ENCODE data around the gene SIPA1L2. TPM values are rescaled to one million over a fixed set of nuclear protein-coding genes. Genes with fewer than 3 reads are reported as not detected.
A peak's percentile ranks its signal among the peaks of the same experiment; 100 is the strongest.

The SIPA1L2 gene
- total RNA-seq, 1 donor from 2014 or later = 81.4 TPM

- peaks cover 62% of the 10 kb centered on the region for H3K4me1 Mint-ChIP-seq
Measured at GRCh38 chr1:232598133-232598532, 31.8 kb downstream of the SIPA1L2 start.

GRCh38 chr1:232597721-232598120, 32.2 kb downstream of the SIPA1L2 start:
- no peak for DNase-seq (ENCODE audit: low spot score in 2 of 2, unreplicated experiment in 2 of 2)
- Mint-ChIP-seq H3K36me3 (peaks cover 3% of the 10 kb centered on the region), H3K4me1 (peaks cover 64% of the 10 kb centered on the region), H3K27ac (no peak overlapping the region), H3K27me3 (ENCODE audit: low read depth) (no peaks in the 10 kb centered on the region), H3K9me3 (no peaks in the 10 kb centered on the region), H3K4me3 (no peak overlapping the region)
- TF ChIP-seq CTCF (IDR thresholded peaks at IDR 0.05; ENCODE audit: unreplicated experiment) = no peak

More at GRCh38 chr1:232598133-232598532, 31.8 kb downstream of the SIPA1L2 start:
- no peak for DNase-seq (ENCODE audit: low spot score in 2 of 2, unreplicated experiment in 2 of 2)
- Mint-ChIP-seq H3K36me3 (peaks cover 5% of the 10 kb centered on the region), H3K27me3 (ENCODE audit: low read depth) (no peaks in the 10 kb centered on the region), H3K4me3 (no peak overlapping the region), H3K9me3 (peaks cover 3% of the 10 kb centered on the region), H3K27ac (no peak overlapping the region)
- TF ChIP-seq CTCF (IDR thresholded peaks at IDR 0.05; ENCODE audit: unreplicated experiment) = no peak

DNA sequence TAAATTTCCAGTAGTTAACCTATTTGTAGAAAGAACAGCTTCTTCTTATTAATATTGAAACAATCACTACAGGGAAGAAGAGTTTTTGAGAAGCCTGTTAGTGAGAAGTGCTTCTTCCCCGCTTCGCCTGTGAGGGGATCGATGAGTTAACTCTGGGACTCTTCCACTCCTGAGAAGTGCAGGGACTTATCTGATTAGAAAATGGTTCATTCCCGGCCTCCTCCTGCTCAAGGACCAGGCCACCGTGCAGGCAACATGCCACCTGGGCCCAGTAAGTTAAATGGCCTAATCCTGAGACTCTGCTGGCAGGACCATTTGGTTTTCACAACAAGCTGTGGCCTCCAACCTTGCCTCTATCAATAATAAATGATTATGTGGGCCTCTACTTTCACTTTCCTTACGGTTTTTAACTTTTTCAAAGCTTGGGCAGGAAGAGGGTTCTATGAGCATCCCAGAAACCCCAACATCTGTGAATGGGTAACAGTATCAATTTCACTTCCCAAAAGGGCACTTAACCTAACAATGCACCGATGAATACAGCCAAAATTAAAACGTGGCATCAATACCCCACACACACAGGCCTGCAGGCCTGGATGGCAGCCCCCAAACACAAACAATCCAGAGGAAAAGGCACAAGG, 33.1 kb downstream of the SIPA1L2 start:
- peak overlapping the region; percentile 48 for H3K27ac Mint-ChIP-seq
- no peak overlapping the region for H3K4me3 Mint-ChIP-seq
- no peak for TF ChIP-seq CTCF (IDR thresholded peaks at IDR 0.05; ENCODE audit: unreplicated experiment)
- no peaks in the 10 kb centered on the region for H3K27me3 Mint-ChIP-seq (ENCODE audit: low read depth)
- DNase-seq (ENCODE audit: low spot score in 2 of 2, unreplicated experiment in 2 of 2) = no peak
- H3K4me1 Mint-ChIP-seq = peaks cover 65% of the 10 kb centered on the region
- H3K9me3 Mint-ChIP-seq = no peaks in the 10 kb centered on the region
- H3K36me3 Mint-ChIP-seq = peaks cover under 1% of the 10 kb centered on the region

- H3K4me3 Mint-ChIP-seq = no peak overlapping the region
- TF ChIP-seq CTCF (IDR thresholded peaks at IDR 0.05; ENCODE audit: unreplicated experiment) = no peak
- peaks cover 56% of the 10 kb centered on the region for H3K4me1 Mint-ChIP-seq
- no peaks in the 10 kb centered on the region for H3K36me3 Mint-ChIP-seq
- H3K27me3 Mint-ChIP-seq (ENCODE audit: low read depth) = no peaks in the 10 kb centered on the region
- DNase-seq (ENCODE audit: low spot score in 2 of 2, unreplicated experiment in 2 of 2) = no peak
- no peaks in the 10 kb centered on the region for H3K9me3 Mint-ChIP-seq
- peak overlapping the region; percentile 20 for H3K27ac Mint-ChIP-seq
Measured at GRCh38 chr1:232594768-232595698, 34.9 kb downstream of the SIPA1L2 start.

DNA sequence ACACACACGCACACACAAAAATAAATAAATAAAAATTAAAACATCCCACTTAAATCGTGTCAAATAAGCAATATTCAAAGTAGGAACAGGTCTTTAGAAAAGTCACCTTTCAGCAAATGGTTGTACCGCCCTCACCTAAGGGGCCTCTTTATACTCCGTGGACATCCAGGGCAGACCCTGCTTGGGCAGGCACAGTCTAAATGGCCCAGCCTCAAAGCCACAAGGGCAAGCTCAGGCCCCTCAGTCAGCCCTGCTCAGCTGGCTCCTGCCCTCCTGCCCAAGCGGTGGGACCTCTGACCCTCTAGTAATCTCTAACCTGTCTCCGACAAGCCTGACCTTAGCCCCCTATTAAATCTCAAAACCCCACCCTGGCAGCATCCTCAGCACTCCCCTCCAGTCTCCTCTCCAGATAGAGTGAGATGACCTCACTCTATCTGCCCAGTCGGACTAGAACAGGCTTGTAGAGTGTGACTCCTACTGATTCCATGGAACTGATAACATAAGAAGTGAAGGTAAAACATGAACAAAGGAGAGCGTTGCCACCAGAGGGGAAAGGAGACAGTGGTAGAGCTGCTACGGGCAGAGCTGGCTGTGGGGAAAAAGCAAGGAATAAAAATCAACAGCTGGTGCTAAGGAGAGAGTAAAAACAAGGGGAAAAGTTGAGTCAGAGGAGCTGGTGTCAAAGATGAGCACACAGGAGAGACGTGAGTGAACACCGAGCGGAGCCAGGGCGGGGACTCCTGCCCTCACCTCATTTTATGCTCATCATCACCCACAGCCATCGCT, 36.0 kb downstream of the SIPA1L2 start:
- peak overlapping the region; percentile 68 for H3K27ac Mint-ChIP-seq
- no peaks in the 10 kb centered on the region for H3K27me3 Mint-ChIP-seq (ENCODE audit: low read depth)
- H3K9me3 Mint-ChIP-seq = no peaks in the 10 kb centered on the region
- peaks cover 53% of the 10 kb centered on the region for H3K4me1 Mint-ChIP-seq
- no peaks in the 10 kb centered on the region for H3K36me3 Mint-ChIP-seq
- no peak overlapping the region for H3K4me3 Mint-ChIP-seq
- DNase-seq (ENCODE audit: low spot score in 2 of 2, unreplicated experiment in 2 of 2) = no peak
- TF ChIP-seq CTCF (IDR thresholded peaks at IDR 0.05; ENCODE audit: unreplicated experiment) = no peak

Measured in mesothelial cell of epicardium (in vitro differentiated cells).